ENCODE data around the gene SMIM44.
"Not testable (repeated sequence)": the region's sequence is repeated elsewhere in the genome, so short reads cannot be mapped to it uniquely, and the experiment has no call there.

The SMIM44 gene

DNA sequence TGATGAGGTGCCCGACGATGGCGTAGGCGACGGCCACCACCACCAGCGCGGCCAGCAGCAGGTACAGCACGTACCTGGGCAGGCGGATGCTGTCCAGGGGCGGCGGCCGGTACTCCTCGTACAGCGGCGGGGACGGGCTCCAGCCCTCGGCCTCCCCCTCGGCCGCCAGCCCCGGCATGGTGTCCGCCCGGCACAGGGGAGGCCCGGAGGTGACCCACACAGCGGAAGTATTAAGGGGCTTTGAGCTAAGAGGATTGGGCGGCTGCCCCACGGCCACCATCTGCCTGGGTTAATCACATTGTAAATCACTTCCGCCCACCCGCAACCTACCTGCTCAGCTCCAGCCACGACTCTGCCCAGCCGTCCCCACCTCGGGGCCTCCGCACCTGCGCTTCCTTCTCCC is at the start of gene SMIM44:
TSS of gene SMIM44 (minus strand) at position 216 of the 403 bp plus-strand sequence. CDS start at position 178, 38 bp downstream.
- no peak within 1 kb of the TSS for H3K4me3 ChIP-seq (ENCODE audit: low read length)
- DNase-seq (ENCODE audit: low read depth) = no peak
- TF ChIP-seq, protein P1, sequence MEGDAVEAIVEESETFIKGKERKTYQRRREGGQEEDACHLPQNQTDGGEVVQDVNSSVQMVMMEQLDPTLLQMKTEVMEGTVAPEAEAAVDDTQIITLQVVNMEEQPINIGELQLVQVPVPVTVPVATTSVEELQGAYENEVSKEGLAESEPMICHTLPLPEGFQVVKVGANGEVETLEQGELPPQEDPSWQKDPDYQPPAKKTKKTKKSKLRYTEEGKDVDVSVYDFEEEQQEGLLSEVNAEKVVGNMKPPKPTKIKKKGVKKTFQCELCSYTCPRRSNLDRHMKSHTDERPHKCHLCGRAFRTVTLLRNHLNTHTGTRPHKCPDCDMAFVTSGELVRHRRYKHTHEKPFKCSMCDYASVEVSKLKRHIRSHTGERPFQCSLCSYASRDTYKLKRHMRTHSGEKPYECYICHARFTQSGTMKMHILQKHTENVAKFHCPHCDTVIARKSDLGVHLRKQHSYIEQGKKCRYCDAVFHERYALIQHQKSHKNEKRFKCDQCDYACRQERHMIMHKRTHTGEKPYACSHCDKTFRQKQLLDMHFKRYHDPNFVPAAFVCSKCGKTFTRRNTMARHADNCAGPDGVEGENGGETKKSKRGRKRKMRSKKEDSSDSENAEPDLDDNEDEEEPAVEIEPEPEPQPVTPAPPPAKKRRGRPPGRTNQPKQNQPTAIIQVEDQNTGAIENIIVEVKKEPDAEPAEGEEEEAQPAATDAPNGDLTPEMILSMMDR (conservative IDR thresholded peaks at IDR 0.05; ENCODE audit: low read length) = no peak

DNA sequence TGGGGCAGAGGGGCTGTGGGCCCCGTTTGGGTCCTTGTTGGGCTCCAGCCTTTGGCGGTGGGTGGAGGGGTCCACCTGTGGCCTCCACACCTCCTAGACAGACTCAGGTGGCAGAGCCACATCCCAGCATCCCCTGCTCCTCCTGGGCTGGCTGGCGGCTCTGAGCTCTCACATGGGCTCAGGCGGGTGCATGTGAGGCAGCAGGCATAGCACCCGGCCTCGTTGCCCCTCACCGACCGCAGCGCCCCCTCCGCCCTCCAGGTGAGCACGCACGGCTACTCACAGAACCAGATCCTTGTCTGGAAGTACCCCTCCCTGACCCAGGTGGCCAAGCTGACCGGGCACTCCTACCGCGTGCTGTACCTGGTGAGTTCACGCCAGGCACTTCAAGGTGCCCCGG is 49.8 kb upstream of the SMIM44 start:
- H3K4me3 ChIP-seq (ENCODE audit: low read length) = no peak overlapping the region
- TF ChIP-seq, protein P1 (conservative IDR thresholded peaks at IDR 0.05; ENCODE audit: low read length) = no peak
- DNase-seq (ENCODE audit: low read depth) = no peak

DNA sequence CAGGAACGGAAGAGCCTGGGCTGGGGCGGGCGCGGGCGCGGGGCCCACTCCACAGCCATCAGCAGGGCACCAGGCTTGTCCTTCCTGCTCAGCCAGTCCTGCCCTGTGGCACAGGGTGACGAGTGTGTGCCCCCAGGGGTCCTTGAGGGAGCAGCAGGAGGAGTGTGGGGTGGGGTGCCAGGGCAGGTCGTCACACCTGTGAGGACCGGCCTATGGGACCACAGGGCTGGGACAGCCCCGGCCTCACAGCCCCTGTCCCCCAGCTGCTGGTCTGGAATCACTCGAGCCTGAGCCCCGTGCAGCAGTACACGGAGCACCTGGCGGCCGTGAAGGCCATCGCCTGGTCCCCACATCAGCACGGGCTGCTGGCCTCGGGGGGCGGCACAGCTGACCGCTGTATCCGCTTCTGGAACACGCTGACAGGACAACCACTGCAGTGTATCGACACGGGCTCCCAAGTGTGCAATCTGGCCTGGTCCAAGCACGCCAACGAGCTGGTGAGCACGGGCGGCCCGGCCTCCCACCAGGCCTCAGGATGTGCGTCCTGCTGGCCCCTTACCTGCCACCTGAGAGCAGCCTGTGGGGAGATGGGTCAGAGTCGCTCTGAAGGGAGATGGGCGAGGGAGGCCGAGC is 49.0 kb upstream of the SMIM44 start:
- TF ChIP-seq, protein P1 (conservative IDR thresholded peaks at IDR 0.05; ENCODE audit: low read length) = no peak

DNA sequence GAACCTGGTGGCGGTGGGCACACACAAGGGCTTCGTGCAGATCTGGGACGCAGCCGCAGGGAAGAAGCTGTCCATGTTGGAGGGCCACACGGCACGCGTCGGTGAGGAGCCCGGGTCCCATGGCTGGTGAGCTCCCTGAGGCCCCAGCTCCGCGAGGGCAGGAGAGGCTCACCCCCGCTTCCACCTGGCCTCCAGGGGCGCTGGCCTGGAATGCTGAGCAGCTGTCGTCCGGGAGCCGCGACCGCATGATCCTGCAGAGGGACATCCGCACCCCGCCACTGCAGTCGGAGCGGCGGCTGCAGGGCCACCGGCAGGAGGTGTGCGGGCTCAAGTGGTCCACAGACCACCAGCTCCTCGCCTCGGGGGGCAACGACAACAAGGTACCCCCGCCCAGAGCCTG is 48.5 kb upstream of the SMIM44 start:
- DNase-seq (ENCODE audit: low read depth) = no peak
- H3K4me3 ChIP-seq (ENCODE audit: low read length) = no peak overlapping the region
- TF ChIP-seq, protein P1 (conservative IDR thresholded peaks at IDR 0.05; ENCODE audit: low read length) = no peak

More for the DNA sequence above, 49.0 kb upstream of the SMIM44 start:
- DNase-seq (ENCODE audit: low read depth) = no peak
- H3K4me3 ChIP-seq (ENCODE audit: low read length) = no peak overlapping the region

DNA sequence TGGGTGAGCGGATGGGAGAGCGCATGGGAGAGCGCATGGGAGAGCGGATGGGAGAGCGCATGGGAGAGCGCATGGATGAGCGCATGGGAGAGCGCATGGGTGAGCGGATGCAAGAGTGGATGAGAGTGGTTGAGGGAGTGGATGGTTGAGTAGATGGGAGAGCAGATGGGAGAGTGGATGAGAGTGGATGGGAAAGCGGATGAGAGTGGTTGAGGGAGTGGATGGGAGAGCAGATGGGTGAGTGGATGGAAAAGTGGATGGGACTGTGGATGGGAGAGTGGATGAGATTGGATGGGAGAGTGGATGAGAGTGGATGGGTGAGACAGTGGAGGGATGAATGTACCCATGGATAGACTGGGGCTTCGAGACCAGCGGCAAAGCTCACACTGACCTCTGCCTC is 47.1 kb upstream of the SMIM44 start:
- DNase-seq (ENCODE audit: low read depth) = no peak
- TF ChIP-seq, protein P1 (conservative IDR thresholded peaks at IDR 0.05; ENCODE audit: low read length) = no peak
- H3K4me3 ChIP-seq (ENCODE audit: low read length) = no peak overlapping the region

DNA sequence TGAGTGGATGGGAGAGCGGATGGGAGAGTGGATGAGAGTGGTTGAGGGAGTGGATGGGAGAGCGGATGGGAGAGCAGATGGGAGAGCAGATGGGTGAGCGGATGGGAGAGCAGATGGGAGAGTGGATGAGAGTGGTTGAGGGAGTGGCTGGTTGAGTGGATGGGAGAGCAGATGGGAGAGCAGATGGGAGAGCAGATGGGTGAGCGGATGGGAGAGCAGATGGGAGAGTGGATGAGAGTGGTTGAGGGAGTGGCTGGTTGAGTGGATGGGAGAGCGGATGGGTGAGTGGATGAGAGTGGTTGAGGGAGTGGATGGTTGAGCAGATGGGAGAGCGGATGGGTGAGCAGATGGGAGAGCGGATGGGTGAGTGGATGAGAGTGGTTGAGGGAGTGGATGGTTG is 46.1 kb upstream of the SMIM44 start:
- H3K4me3 ChIP-seq (ENCODE audit: low read length); DNase-seq (ENCODE audit: low read depth): not testable (repeated sequence)

DNA sequence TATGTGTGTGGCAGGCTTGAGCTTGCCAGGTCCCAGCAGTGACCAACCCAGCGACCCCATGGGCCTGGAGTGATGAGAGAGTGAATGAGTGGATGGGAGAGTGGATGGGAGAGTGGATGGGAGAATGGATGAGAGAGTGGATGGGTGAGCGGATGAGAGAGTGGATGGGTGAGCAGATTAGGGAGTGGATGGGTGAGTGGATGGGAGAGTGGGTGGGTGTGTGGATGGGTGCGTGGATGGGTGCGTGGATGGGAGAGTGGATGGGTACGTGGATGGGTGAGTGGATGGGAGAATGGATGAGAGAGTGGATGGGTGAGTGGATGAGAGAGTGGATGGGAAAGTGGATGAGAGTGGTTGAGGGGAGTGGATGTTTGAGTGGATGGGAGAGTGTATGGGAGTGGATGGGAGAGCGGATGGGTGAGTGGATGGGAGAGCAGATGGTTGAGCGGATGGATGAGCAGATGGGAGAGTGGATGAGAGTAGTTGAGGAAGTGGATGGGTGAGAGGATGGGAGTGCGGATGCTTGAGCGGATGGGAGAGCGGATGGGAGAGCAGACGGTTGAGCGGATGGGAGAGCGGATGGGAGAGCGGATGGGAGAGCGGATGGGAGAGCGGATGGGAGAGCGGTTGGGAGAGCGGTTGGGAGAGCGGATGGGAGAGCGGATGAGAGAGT is 45.4 kb upstream of the SMIM44 start:
- no peak for DNase-seq (ENCODE audit: low read depth)
- TF ChIP-seq, protein P1 (conservative IDR thresholded peaks at IDR 0.05; ENCODE audit: low read length) = no peak
- no peak overlapping the region for H3K4me3 ChIP-seq (ENCODE audit: low read length)
